Renal pelvis (tissue), 4 donors: Measurements from ENCODE around the gene MROH7. TPM values are rescaled to one million over a fixed set of nuclear protein-coding genes. Genes with fewer than 3 reads are reported as not detected.

Source experiments
- DNase-seq: peaks from one replicate; pipeline ENCODE4 v3.0.0-alpha.2; 2013
- polyA plus RNA-seq, 3 donors: library from polyadenylated mRNA; unstranded; fragments of 120-200 nt; gene quantifications; one replicate each; pipeline ENCODE4 v1.2.1, GENCODE V29; 2013; ENCODE audit not compliant: insufficient read length in 3 of 3

The MROH7 gene
- polyA plus RNA-seq, 3 donors: 2.9 to 19.5 (median 16.0) TPM

DNA sequence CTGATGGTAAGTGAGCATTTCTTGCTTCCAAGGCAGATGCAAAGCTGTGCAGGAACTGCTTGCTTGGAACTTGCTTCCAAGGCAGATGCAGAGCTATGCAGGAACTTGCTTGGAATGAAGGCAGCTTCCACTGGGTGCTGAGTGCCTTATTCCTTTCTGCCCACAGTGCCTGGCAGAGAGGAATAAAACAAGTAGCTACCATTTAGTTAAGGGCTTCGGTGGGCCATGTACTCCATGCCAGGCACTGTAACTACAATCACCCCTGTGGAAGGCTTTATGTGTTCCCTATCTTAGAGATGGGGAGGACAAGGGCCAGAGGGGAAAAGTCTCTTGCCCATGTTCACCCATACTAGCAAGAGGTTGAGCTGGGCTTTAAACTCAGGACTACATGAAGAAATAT lies 8.3 kb downstream of the MROH7 start:
- DNase-seq: no peak

DNA sequence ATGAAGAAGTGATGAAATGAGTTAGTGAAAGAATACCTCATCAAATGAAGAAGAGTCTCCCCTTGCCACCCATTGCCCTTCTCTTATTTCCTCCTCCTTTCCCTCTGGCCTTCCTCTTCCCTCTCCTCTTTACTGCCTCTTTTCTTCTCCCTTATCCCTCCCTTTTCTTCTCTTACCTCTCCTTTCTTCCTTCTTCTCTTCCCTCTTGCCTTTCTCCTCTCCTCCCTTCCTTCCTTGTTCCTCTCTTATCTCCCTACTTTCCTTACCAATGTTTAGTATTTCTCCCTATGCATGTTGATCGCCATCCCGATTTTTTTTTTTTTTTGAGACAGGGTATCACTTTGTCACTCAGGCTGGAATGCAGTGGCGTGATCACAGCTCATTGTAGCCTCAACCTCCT lies 8.8 kb downstream of the MROH7 start:
- DNase-seq: no peak

DNA sequence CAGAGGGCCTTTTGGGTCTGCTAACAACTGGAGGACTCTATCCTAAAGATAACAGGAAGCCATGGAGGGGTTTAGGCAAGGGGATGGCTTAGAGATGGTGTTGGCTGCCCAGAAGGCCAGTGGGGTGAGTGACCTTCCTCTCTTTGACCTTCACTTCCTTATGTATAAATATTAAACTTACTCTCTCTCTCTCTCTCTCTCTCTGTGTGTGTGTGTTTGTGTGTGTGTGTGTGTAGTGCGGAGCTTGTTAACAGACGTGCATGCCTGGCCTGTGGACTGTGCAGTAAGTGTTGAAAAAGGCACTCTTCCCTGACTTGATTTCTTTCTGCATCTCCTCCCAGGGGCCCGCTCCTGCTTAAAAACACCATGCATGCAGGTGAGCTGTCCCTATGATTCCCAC lies 10.0 kb downstream of the MROH7 start:
- no peak for DNase-seq

DNA sequence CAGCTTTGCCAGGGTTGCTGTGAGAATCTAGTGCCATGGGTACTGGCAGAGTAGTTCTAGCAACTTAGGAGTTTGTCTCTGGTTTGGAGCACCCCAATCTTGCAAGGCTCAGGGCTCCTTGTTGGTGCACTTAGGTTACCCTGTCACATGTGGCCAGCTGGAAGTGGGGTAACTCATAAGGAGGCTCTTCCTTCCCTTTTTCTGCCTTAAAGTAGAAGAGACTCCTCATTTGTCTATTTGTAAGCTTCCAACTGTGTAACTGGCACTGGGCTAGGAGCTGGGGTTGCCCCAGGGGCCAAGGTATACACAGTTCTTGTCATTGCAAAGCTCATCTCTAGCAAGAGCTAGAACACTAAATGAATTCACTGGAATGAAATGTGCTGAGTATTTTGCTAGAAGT lies 10.6 kb downstream of the MROH7 start:
- DNase-seq: no peak

DNA sequence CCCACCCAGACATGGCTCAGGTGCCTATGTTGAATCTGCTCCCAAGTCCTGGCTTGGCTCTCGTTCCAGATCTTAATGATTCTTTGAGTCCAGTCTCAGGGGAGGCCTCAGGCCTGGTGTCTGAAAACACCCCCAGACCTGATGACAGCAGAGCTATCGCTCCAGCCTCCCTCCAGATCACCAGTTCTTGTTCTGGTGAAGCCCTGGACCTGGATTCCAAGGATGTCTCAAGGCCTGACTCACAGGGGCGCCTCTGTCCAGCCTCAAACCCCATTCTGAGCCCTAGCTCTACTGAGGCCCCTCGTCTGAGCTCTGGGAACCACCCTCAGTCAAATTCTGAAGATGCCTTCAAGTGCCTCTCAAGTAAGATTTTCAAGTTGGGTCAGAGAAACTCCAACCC lies 11.4 kb downstream of the MROH7 start:
- DNase-seq: no peak

DNA sequence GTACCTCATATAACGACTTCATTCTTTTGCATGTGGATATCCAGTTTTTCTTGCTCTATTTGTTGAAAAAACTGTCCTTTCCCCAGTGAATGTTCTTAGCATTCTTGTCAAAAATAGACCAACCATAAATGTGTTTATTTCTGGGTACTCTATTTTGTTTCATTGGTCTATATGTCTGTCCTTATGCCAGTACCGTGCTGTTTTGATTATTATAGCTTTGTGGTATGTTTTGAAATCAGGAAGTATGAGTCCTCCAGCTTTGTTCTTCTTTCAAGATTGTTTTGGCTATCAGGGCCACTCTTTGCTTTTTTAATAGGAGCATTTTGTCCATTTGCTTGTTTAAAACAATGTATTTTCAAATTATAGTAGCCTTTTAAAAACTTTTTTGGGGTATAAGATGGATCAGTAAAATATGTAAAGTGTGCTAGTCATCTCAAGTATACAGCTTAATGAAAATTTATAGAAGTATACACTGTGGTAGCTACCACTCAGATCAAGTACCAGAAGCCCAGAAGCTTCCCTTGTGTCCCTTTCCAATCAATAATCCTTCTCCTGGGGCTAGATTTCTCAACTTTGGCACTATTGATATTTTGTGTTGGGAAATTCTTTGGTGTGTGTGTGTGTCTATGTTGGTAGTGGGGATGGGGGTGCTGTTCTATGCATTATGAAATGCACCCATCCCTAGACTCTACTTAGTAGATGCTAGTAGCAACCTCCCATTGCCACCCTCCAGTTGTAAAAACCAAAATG lies 16.8 kb downstream of the MROH7 start:
- no peak for DNase-seq

DNA sequence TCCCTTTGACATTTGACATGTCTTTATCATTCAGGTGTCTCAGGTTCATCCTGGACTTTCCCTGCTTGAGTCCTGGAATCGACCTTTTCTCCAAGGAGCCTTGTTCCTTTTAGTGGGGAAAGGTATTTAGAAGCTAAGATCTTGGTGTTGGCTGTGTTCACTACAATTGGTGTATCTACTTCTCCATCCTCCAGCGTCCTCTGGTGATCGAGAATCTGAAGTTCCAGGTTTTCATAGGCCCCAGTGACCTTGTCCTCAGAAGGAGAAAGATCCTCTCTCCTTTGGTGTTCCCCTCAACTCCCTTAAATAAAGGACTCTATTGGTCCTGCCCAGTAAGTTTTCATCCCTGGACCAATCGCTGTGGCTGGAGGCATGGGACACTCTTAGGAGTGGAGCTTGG lies 22.1 kb downstream of the MROH7 start:
- no peak for DNase-seq

DNA sequence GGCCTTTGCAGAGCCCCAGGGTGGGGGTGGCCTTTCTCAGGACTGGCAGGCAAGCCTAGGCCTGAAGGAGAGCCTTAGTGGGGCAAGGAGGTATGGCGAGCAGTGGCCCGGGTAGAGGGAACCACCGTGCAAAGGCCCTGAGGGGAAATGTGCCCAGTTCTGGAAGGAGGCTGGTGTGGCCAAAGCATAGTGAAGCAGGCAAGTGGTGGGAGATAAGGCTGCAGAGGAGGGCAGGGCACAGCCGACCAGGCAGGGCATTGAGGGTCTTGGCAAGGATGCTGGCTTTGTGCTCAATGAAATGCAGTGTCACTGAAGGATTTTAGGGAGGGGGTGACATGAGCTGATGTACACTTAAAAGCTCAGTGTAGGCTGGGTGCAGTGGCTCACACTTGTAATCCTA lies 22.8 kb downstream of the MROH7 start:
- DNase-seq: no peak

DNA sequence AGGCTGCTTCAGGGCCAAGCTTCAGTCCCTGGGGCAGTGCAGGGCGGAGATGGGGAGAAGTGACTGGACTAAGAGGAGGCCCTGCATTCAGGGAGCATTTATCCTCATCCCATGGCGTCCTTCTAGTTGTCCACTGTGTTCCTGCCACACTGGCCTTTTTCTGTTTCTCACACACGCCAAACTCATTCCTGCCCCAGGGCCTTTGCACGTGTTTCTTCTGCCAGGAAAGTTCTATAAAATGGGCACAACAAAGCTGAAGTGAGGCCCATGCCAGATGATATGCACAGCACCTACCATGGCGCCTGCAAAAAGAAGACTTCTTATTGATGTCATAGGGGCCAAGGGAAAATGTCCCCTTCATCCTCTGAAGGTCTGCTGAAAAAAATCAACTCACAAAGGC lies 24.3 kb downstream of the MROH7 start:
- no peak for DNase-seq

DNA sequence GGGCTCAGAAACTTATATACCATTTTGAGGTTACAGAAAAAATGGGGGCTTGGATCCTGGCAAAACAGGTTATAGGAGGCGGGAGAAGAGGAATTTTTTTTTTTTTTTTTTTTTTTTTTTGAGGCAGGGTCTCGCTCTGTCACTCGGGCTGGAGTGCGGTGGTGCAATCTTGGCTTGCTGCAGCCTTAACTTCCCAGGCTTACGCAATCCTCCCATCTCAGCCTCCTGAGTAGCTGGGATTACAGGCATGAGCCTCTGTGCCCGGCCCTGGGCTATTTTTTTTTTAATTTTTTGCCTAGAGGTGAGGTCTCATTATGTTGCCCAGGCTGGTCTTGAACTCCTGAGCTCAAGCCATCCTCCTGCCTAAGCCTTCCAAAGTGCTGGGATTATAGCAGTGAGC lies 24.7 kb downstream of the MROH7 start:
- no peak for DNase-seq

DNA sequence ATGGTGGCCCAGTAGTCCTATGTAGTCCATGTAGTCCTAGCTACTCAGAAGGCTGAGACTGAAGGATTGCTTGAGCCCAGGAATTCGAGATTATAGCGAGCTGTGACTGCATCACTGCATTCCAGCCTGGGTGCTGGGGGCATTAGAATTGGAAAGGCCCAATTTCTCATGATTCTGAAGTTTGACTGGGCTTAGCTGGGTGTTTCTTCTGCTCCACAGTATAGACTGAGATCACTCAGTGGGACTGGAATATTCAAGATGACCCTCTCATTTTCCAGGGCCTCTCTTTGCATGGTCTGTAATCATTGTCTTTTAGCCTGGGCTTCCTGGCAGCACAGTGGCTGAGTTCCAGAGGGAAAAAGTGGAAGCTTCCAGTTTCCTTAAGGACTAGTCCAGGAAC lies 26.2 kb downstream of the MROH7 start:
- no peak for DNase-seq

DNA sequence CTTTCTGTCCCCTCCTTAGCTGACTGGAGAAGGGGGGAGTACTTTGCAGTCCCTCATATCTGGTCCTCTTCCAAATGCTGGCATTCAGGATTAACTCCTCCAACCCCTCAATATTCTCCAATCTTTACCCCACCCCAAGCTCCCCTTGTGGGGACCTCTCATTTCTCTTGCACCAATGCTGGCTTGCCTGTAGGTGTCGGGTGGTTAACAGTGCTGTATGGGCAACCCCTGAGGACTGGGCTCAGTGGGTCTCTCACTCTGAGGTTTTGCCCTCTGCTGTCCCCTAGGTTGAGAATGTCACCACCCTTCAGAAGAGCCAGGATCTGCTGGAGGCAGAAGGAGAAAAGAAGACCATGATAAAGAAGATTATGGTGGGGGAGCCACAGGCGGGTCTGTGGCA lies 27.0 kb downstream of the MROH7 start:
- no peak for DNase-seq

DNA sequence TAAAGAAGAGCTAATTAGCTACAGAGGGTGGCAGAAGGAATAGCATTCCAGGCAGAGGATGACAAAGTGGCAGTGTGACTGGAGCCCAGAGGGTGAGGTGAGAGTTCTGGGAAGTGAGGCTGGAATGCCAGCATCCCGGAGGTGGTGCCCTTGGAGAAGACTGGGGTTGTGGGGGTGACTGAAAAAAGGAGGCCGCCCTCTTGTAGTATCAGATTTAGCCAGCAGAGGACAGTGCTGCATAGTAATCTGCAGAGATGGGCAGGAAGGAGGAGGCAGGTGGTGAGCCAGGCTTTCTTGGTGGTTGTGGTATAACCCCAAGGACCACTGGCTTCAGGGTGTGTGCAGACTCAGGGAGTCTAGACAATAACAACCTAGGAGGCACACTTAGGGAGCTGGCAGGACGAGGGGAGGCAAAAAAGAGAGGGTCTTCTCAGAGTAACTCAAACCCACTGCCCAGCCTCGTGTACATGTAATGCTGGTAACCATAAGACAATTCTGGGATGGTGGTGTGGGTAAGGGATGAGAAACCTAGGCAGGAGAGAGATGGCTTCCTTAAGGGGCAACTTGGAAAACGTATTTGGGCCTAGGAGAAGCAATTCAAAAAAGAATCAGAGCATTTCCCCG lies 30.5 kb downstream of the MROH7 start:
- DNase-seq: peak; percentile 21

DNA sequence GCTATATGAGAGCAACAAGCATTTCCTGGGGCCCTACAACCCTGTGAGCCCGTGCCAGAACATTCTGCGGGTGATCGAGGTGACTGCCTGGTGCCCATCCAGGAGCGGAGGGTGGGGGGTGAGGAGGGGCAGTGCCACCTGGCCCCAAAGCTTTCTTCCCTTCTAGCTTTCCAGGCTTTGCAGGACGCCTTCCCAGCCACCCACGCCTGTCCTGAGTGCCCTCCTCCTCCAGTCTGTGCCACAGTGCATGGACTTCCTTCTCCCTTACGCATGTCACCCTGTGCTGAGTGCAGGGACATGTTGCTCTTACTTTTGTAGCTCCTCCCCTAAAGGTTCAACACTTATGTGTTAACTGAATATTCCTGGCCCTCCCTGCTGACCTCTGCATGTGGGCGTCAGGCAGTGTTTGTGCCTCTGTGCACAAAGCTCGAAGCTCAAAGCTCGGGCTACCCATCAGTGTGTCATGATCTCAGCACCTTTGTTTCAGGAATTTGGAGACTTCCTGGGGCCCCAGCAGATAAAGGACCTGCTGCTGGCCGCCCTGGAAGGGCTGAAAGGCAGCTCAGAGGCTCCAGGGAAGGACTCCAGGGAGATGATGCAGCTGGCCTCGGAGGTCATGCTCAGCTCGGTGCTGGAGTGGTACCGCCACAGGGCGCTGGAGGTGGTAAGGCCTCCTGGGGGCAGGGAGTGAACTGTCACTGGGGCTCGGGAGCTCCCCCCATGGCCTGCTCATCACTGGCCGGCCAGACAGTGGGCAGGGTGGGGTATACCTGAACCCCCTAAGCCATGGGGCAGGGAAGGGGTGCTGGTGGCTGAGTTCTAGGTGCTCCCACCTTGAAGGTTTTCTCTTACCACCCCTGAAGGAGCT lies 37.4 kb downstream of the MROH7 start:
- DNase-seq: no peak

DNA sequence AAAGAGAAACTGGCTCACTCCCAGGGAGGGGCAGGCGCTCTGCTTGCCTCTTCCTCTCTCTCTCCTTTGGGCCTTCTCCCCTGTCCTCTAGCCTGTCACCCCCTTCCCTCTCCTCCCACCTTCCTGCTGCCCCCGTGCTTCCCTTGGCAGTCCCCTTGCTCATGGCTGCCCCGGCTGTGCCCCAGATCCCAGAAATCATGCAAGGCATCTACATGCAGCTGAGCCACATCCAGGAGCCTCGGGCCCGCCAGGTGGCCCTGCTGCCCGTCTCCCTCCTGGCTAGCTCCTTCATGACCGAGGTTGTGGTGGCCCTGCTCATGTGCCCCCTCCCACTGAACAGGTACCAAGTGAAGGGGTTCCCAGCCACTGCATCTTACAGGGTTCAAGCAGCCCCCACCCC lies 38.1 kb downstream of the MROH7 start:
- no peak for DNase-seq

DNA sequence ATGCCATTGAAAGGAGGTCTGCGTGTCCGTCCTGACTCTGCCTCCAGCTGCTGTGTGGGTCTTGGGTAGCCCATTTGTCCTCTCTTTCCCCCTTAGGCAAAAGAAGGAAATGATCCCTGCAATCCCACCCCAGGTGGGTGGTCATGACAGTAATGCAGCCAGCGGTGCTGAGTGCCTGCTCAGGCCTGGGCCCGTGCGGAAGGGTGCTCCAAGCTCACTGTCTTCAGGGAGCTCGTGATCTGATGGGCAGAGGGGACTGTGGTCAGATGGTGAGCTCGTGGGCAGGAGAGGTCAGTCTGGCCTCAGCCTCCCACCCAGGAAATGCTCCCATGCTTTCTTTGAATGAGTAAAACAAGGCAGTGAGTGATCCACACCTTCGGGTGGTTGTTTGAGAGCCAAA lies 38.8 kb downstream of the MROH7 start:
- no peak for DNase-seq

DNA sequence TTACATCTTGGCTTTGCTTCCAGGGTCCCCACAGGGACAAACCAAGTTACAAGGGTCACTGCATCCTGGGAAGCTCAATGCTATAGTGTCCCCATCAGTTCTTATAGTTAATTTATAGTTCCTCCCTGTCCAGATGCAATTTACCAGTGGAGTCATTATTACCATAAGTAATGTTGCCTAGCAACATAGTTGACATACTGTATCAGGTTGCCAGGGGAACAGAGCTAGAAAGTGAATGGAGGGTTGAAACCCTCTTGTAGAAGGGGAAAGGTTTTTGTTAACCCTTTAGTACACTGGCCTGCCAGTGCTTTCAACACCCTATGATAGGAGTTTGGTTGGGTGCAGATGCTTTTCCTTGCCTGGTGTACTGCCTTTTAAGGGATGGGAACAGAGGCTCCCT lies 39.8 kb downstream of the MROH7 start:
- DNase-seq: peak; percentile 45

DNA sequence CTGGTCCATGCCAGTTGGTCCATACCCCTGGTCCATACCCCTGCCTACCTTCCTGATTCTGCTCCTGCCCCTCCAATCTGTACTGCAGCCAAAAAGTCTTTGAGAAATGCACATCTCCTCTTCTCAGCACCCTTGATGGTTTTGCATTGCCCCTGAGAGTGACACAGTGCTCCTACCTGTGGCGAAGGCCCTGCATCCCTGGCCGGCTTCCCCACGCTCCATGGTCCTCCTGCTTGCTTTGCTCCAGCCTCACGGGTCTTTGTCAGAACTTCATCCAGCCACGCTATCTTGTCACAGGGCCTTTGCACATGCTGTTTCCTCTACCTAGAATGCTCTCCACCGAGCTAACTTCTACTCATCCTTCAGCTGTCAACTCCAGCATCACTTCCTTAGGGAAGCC lies 41.9 kb downstream of the MROH7 start:
- DNase-seq: no peak

DNA sequence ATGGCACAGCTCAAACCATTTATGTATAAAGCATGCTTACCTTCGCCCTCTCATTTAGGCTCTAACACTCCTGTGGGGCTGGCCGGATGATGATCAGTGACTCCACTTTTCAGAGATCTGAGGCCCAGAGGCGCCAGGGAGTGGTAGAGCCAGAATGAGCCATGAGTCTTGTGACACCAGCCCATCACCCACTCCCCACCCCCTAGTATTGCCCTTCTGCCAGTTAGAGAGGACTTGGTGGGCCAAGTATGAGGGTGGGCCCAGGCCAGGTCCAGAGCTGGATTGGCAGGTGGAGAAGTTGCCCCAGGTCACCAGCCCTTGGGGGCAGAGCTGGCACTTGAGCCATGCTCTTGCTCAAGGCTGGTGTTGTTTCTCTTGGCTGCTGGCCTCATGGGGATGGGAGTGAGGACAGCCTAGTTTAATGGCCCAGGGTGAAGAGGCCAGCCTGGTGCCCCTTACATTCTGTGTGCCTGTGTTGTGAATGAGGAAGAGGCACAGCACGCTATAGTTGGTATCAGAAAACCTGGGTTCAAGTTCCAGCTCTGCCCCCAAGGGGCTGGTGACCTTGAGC lies 43.8 kb downstream of the MROH7 start:
- DNase-seq: no peak

DNA sequence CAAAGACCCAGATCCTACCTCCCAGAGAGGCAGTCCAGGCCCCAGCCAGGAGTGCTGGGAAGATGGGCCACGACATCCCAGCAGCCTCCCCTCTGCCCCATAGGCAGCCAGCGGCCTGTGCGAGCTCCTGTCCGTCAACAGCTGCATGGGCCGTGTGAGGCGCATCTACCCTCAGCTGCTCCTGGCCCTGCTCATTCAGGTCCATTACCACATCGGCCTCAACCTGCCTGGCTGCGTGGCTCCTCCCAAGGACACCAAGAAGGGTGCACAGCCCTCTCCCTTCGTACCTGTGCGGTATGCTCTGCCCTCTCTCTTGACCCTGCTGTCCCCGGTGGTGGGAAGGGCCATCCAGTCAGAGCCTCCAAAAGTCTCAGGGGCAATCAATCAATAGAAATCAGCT lies 44.6 kb downstream of the MROH7 start:
- no peak for DNase-seq

DNA sequence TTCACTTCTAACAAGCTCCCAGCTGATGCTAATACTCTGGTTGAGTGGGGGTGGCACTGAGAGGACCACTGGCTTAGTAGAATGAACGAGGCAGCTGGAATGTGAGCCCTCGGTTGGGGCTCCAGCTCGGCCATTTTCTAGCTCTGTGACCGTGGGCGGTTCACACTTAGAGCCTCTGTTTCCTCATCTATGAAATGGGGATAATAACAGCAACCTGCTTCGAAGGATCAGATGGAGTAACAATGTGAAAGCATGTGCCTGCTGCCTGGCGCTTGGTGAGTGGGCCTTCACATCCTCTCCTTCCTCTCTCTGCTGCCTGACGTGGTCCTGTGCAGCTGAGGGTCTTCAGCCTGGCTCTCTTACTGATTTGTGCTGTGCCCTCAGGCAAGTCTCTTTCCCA lies 53.2 kb downstream of the MROH7 start:
- no peak for DNase-seq

DNA sequence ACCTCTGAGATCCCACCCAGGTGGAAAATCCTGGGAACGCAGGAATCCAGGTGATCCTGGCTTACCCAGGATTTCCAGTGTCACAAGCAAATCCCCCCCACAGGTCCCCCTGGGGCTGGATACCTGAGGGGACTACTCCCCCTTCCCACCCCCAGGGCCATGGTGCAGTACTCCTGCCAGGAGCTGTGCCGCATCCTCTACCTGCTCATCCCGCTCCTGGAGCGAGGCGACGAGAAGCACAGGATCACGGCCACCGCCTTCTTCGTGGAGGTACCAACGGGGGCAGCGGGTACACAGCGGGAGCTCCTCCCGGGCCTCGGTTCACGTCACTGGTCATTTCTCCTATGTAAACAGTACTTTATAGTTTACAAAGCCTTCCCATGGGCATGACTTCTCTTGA lies 53.6 kb downstream of the MROH7 start:
- no peak for DNase-seq

DNA sequence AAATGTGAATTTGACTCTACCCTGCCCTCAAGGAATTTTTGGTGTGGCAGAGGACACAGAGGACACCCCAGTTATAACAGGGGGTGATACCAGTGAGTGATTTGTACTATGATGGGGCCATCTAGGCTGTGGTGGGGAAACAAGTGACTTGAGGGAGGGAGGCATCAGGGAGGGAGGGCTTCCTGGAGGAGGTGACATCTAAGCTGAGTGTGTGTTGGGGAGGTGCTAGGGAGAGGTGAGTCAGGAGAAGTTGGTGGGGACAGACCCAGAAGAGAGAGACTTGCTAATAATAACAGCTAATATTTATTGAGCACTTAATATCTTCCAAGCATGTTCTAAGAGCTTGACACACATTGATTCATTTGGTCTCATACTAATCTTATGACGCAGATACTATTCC lies 54.2 kb downstream of the MROH7 start:
- no peak for DNase-seq
